ENCODE data around the gene HCN4. TPM values are rescaled to one million over a fixed set of nuclear protein-coding genes. Genes with fewer than 3 reads are reported as not detected.

HCN4 gene
- total RNA-seq: not detected in 2 replicates

DNA sequence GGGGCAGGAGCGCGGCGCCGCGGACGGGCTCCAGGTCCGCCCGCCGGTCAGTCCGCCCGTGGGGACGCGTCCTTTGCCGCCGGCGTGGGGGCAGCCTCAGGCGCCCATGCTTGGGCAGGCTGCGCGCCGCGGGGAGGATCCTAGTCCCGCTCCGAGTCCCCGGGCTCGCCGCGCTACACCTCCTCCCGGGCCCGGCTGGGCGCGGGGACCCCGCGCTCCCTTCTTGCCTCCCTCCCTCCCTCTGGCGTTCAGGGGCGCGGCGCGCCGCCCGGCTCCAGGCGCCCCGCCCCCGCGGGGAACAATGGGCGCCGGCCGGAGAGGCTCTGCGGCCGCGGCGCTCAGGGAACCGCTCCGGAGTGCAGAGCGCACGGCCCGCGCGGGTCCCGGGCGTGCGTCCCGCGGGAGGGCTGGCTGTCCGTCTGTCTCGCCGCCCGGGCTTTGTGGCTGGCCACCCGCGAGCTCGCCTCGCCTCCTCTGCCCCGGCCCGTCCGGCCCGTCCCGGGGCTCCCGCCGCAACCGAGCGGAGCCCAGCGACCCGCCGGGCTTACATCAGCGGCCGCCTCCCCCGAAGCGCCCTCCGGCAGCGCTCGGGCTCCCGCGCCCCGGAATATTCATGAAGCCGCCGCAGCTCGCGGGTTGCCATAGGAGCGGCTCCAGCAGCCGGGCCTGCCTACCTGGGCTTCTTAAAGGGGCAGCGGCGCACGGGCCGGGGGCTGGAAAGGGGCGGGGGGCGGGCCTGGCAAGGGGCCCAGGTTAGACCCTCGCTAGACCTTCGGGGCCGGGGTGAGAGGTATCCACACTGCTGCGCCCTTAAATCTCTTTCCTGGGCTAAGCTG lies at the start of gene HCN4:
TSS of gene HCN4 (minus strand) at position 658 of the 836 bp plus-strand sequence. CDS start 688 bp downstream, outside the sequence.

Other genes with a start within 250 kb of the HCN4 start
- not detected in 2 replicates for gene REC114, start 74.2 kb upstream of the HCN4 start, total RNA-seq

All from pericardium fibroblast (primary cell).